ENCODE results near the gene DHDH.

The DHDH gene

GRCh38 chr19:48921721-48922500 is 11.6 kb upstream of the DHDH start:
- TF ChIP-seq, protein P1, sequence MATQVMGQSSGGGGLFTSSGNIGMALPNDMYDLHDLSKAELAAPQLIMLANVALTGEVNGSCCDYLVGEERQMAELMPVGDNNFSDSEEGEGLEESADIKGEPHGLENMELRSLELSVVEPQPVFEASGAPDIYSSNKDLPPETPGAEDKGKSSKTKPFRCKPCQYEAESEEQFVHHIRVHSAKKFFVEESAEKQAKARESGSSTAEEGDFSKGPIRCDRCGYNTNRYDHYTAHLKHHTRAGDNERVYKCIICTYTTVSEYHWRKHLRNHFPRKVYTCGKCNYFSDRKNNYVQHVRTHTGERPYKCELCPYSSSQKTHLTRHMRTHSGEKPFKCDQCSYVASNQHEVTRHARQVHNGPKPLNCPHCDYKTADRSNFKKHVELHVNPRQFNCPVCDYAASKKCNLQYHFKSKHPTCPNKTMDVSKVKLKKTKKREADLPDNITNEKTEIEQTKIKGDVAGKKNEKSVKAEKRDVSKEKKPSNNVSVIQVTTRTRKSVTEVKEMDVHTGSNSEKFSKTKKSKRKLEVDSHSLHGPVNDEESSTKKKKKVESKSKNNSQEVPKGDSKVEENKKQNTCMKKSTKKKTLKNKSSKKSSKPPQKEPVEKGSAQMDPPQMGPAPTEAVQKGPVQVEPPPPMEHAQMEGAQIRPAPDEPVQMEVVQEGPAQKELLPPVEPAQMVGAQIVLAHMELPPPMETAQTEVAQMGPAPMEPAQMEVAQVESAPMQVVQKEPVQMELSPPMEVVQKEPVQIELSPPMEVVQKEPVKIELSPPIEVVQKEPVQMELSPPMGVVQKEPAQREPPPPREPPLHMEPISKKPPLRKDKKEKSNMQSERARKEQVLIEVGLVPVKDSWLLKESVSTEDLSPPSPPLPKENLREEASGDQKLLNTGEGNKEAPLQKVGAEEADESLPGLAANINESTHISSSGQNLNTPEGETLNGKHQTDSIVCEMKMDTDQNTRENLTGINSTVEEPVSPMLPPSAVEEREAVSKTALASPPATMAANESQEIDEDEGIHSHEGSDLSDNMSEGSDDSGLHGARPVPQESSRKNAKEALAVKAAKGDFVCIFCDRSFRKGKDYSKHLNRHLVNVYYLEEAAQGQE (IDR thresholded peaks at IDR 0.05; ENCODE audit: insufficient read depth in 1 of 2, low read depth in 2 of 2, low read length in 2 of 2): no peak

DNA sequence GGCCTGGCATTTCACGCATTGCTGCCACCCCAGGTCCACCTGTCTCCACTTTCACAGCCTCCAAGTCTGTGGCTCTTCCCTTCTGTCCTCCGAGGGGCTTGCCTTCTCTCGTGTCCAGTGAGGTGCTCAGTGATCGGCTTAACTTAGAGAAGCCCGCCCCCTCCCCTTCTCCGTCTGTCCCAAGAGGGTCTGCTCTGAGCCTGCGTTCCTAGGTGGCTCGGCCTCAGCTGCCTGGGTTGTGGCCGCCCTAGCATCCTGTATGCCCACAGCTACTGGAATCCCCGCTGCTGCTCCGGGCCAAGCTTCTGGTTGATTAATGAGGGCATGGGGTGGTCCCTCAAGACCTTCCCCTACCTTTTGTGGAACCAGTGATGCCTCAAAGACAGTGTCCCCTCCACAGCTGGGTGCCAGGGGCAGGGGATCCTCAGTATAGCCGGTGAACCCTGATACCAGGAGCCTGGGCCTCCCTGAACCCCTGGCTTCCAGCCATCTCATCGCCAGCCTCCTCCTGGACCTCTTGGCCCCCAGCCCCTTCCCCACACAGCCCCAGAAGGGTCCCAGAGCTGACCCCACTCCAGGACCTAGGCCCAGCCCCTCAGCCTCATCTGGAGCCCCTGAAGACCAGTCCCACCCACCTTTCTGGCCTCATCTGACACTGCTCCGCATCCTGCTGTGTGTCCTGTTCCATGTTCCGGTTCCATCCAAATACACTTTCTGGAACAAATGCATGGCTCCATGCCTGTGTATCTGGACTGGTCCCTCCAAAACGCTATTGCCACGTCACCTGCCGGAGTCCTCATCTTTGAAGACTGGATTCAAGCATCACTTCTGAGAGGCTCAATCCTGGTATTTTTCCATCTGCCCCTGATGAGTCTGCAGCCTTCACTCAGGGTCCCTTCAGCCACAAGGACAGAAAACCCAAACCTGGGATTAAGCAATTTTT is 10.7 kb upstream of the DHDH start:
- TF ChIP-seq POLR2AphosphoS5 (IDR thresholded peaks at IDR 0.05; ENCODE audit: low read depth, low read length) (no peak), TAF1 (IDR thresholded peaks at IDR 0.05; ENCODE audit: borderline replicate concordance, insufficient read depth, low read length) (no peak), FOXP2 (optimal IDR thresholded peaks at IDR 0.05; ENCODE audit: borderline replicate concordance, extremely low read depth, extremely low read length, insufficient read depth) (no peak), SIN3A (IDR thresholded peaks at IDR 0.05; ENCODE audit: borderline replicate concordance, insufficient read depth, low read length) (no peak)
- TF ChIP-seq, protein P1 (IDR thresholded peaks at IDR 0.05; ENCODE audit: insufficient read depth in 1 of 2, low read depth in 2 of 2, low read length in 2 of 2): no peak

GRCh38 chr19:48925240-48925843 is 8.2 kb upstream of the DHDH start:
- TF ChIP-seq TAF1 (IDR thresholded peaks at IDR 0.05; ENCODE audit: borderline replicate concordance, insufficient read depth, low read length): no peak
- TF ChIP-seq, protein P1 (IDR thresholded peaks at IDR 0.05; ENCODE audit: insufficient read depth in 1 of 2, low read depth in 2 of 2, low read length in 2 of 2): no peak
- no peak for TF ChIP-seq FOXP2 (optimal IDR thresholded peaks at IDR 0.05; ENCODE audit: borderline replicate concordance, extremely low read depth, extremely low read length, insufficient read depth)
- no peak for TF ChIP-seq POLR2AphosphoS5 (IDR thresholded peaks at IDR 0.05; ENCODE audit: low read depth, low read length)
- no peak for TF ChIP-seq SIN3A (IDR thresholded peaks at IDR 0.05; ENCODE audit: borderline replicate concordance, insufficient read depth, low read length)

GRCh38 chr19:48926909-48927308 is 6.6 kb upstream of the DHDH start:
- TF ChIP-seq TAF1 (IDR thresholded peaks at IDR 0.05; ENCODE audit: borderline replicate concordance, insufficient read depth, low read length) (no peak), SIN3A (IDR thresholded peaks at IDR 0.05; ENCODE audit: borderline replicate concordance, insufficient read depth, low read length) (no peak), FOXP2 (optimal IDR thresholded peaks at IDR 0.05; ENCODE audit: borderline replicate concordance, extremely low read depth, extremely low read length, insufficient read depth) (no peak), POLR2AphosphoS5 (IDR thresholded peaks at IDR 0.05; ENCODE audit: low read depth, low read length) (no peak)
- TF ChIP-seq, protein P1 (IDR thresholded peaks at IDR 0.05; ENCODE audit: insufficient read depth in 1 of 2, low read depth in 2 of 2, low read length in 2 of 2): no peak
